DND-41 (cell line): Measurements from ENCODE around the gene CEMP1.

Source experiments
- ATAC-seq: fragments of 200-7000 bp; cut with Tn5 transposase; 3 replicates; pipeline ENCODE4 v1.9.1; 2021; ENCODE audit warnings: low read depth; ENCODE audit not compliant: insufficient read depth
- DNase-seq: peaks from one replicate; pipeline ENCODE4 v3.0.0-alpha.2; 2020
- H2AFZ ChIP-seq: 2 replicates; pipeline ENCODE4 v1.6.0; 2012; ENCODE audit warnings: low read depth, low read length
- H3K27ac ChIP-seq: 2 replicates; pipeline ENCODE4 v1.5.1; 2012; ENCODE audit warnings: low read length, inconsistent platforms
- H3K27me3 ChIP-seq: fragments of 200-600 bp; sonication (generic); 2 replicates; pipeline ENCODE4 v1.6.0; 2012; ENCODE audit warnings: low read length, mild to moderate bottlenecking, inconsistent platforms; ENCODE audit not compliant: insufficient read depth, poor library complexity
- H3K36me3 ChIP-seq: 2 replicates; pipeline ENCODE4 v1.5.1; 2012; ENCODE audit warnings: low read length, inconsistent platforms; ENCODE audit not compliant: insufficient read depth
- H3K4me1 ChIP-seq: 2 replicates; pipeline ENCODE4 v1.5.1; 2012; ENCODE audit warnings: mild to moderate bottlenecking, low read length; ENCODE audit not compliant: insufficient read depth
- H3K4me2 ChIP-seq: 2 replicates; pipeline ENCODE4 v1.6.0; 2012; ENCODE audit warnings: mild to moderate bottlenecking, moderate library complexity, low read length, inconsistent platforms; ENCODE audit not compliant: insufficient read depth
- H3K4me3 ChIP-seq, 2 experiments: fragments of 200-600 bp in 1 of 2; shearing (Covaris generic) in 1 of 2; 2 replicates each; pipeline ENCODE4 v1.5.1; 2012 to 2016; ENCODE audit warnings: inconsistent platforms in 2 of 2, low read length in 2 of 2, mild to moderate bottlenecking in 2 of 2, low read depth in 1 of 2, moderate library complexity in 1 of 2
- H3K79me2 ChIP-seq: 2 replicates; pipeline ENCODE4 v1.6.0; 2012; ENCODE audit warnings: low read length, inconsistent platforms; ENCODE audit not compliant: insufficient read depth
- H3K9ac ChIP-seq: 2 replicates; pipeline ENCODE4 v1.6.0; 2012; ENCODE audit warnings: low read depth, mild to moderate bottlenecking, inconsistent platforms, low read length, moderate library complexity
- H3K9me3 ChIP-seq: 2 replicates; pipeline ENCODE4 v1.5.1; 2012; ENCODE audit warnings: low read length, moderate library complexity, mild to moderate bottlenecking, inconsistent platforms; ENCODE audit not compliant: insufficient read depth, severe bottlenecking
- H4K20me1 ChIP-seq: 2 replicates; pipeline ENCODE4 v1.6.0; 2012; ENCODE audit warnings: low read length; ENCODE audit not compliant: insufficient read depth
- CTCF ChIP-seq: IDR thresholded peaks from 2 replicates; pipeline ENCODE4 v1.5.1; 2012; ENCODE audit warnings: borderline replicate concordance, low read length, moderate library complexity, mild to moderate bottlenecking; ENCODE audit not compliant: poor library complexity, severe bottlenecking; ENCODE audit errors: extremely low read depth
- EZH2 ChIP-seq: IDR thresholded peaks from 3 replicates; pipeline ENCODE4 v1.6.1; 2012; ENCODE audit warnings: borderline replicate concordance, low read depth, mild to moderate bottlenecking, moderate library complexity, low read length, inconsistent platforms; ENCODE audit not compliant: severe bottlenecking

CEMP1 gene

GRCh38 chr16:2520097-2520783, 11.0 kb downstream of the CEMP1 start, which contains the start of gene AMDHD2:
AMDHD2 (plus strand) TSS chr16:2520371; CDS start chr16:2520459, 88 bp downstream.
- Histone ChIP-seq H3K27ac (peak within 1 kb of the TSS; percentile 76), H3K79me2 (peaks cover 73% of the 10 kb centered on the region), H3K27me3 (no peaks in the 10 kb centered on the region), H3K4me3 (peak within 1 kb of the TSS; percentile 33 to 84; a peak in 3 of 4 replicates), H4K20me1 (peaks cover 58% of the 10 kb centered on the region), H3K4me1 (peaks cover 63% of the 10 kb centered on the region), H3K36me3 (peaks cover 58% of the 10 kb centered on the region), H2AFZ (peak within 1 kb of the TSS; percentile 77), H3K9me3 (no peaks in the 10 kb centered on the region), H3K4me2 (peak within 1 kb of the TSS; percentile 99), H3K9ac (peak within 1 kb of the TSS; percentile 63)
- DNase-seq: peak; percentile 90
- TF ChIP-seq CTCF (no peak), EZH2 (no peak)
- peak; percentile 80 for ATAC-seq

- Histone ChIP-seq H3K4me3 (peak overlapping the region in 1 of 2 experiments; percentile 84; a peak in 2 of 4 replicates), H3K4me2 (peak overlapping the region; percentile 99), H4K20me1 (peaks cover 64% of the 10 kb centered on the region)
Observed at GRCh38 chr16:2519711-2520080, 11.5 kb downstream of the CEMP1 start.

GRCh38 chr16:2518823-2519710, 12.1 kb downstream of the CEMP1 start:
- ATAC-seq (no peak), DNase-seq (no peak)
- H3K4me2 ChIP-seq: peak overlapping the region; percentile 99
- H3K27me3 ChIP-seq: no peaks in the 10 kb centered on the region
- TF ChIP-seq EZH2: no peak
- peaks cover 69% of the 10 kb centered on the region for H3K4me1 ChIP-seq
- peaks cover 67% of the 10 kb centered on the region for H4K20me1 ChIP-seq
- no peak overlapping the region for H3K27ac ChIP-seq
- peak overlapping the region in 1 of 2 experiments; percentile 84; a peak in 1 of 4 replicates for H3K4me3 ChIP-seq
- H3K79me2 ChIP-seq: peaks cover 85% of the 10 kb centered on the region
- H3K9ac ChIP-seq: peak overlapping the region; percentile 36
- H3K36me3 ChIP-seq: peaks cover 47% of the 10 kb centered on the region
- no peaks in the 10 kb centered on the region for H3K9me3 ChIP-seq
- H2AFZ ChIP-seq: no peak overlapping the region

More at GRCh38 chr16:2519711-2520080, 11.5 kb downstream of the CEMP1 start:
- H3K36me3 ChIP-seq: peaks cover 54% of the 10 kb centered on the region
- H3K27me3 ChIP-seq: no peaks in the 10 kb centered on the region
- H3K79me2 ChIP-seq: peaks cover 79% of the 10 kb centered on the region
- H3K9ac ChIP-seq: peak overlapping the region; percentile 36
- peak overlapping the region; percentile 68 for H3K27ac ChIP-seq
- H2AFZ ChIP-seq: peak overlapping the region; percentile 77
- H3K4me1 ChIP-seq: peaks cover 68% of the 10 kb centered on the region
- TF ChIP-seq CTCF (no peak), EZH2 (no peak)
- no peaks in the 10 kb centered on the region for H3K9me3 ChIP-seq
- DNase-seq (no peak), ATAC-seq (no peak)
